K562 (cell line): ENCODE data around the gene ABCA13. TPM values are rescaled to one million over a fixed set of nuclear protein-coding genes. Genes with fewer than 3 reads are reported as not detected.

Source experiments
- ATAC-seq: fragments of 200-7000 bp; cut with Tn5 transposase; 3 replicates; pipeline ENCODE4 v1.9.1; 2020; ENCODE audit warnings: moderate library complexity
- BruUV-seq: library from RNA; stranded (reverse); fragments of 400-500 nt; replicated peaks from 2 replicates; lab custom pipeline; 2021; lab: Mats Ljungman, UMichigan
- CTCF ChIA-PET: fragments of 300-600 bp; formaldehyde crosslinking; extraction: SDS; loops from one replicate; lab custom pipeline; 2021; ENCODE audit warnings: low intra/inter-chr PET ratio; lab: Yijun Ruan, JAX
- POLR2A ChIA-PET: fragments of 300-600, 350-650 bp; sonication (Branson Sonifier 250); formaldehyde crosslinking; extraction: SDS; loops from one replicate; lab custom pipeline; 2021; ENCODE audit warnings: antibody characterized with exemption, inconsistent platforms; lab: Yijun Ruan, JAX
- DNase-seq, 4 experiments: peaks; one replicate each; pipeline versions ENCODE4 v3.0.0 to v3.0.0-alpha.2; 2011 to 2018; ENCODE audit warnings: low spot score in 3 of 4, mixed read lengths in 3 of 4; ENCODE audit errors: extremely low read depth in 1 of 4
- FAIRE-seq: peaks from 2 replicates; lab custom pipeline; 2011; peaks lifted over from hg19 to GRCh38; lab: Jason Lieb, UNC
- H2AFZ ChIP-seq: 2 replicates; pipeline ENCODE4 v1.6.0; 2011; ENCODE audit warnings: low read depth, low read length, control low read depth, inconsistent platforms
- H3K27ac ChIP-seq: fragments of 200-600 bp; 3 replicates; pipeline ENCODE4 v1.8.0; 2011; ENCODE audit warnings: low read depth, mild to moderate bottlenecking, control low read depth, inconsistent platforms, low read length, moderate library complexity, mixed read lengths; ENCODE audit errors: extremely low read depth
- H3K27me3 ChIP-seq, 2 experiments: fragments of 300-600 bp in 1 of 2; 2 replicates in 1 of 2; 3 replicates in 1 of 2; pipeline versions ENCODE4 v1.6.0 to v1.8.0; 2011; ENCODE audit warnings: inconsistent platforms in 2 of 2, low read length in 2 of 2, mild to moderate bottlenecking in 1 of 2, mixed read lengths in 1 of 2, moderate library complexity in 1 of 2; ENCODE audit not compliant: control insufficient read depth in 2 of 2, insufficient read depth in 2 of 2
- H3K36me3 ChIP-seq: fragments of 300-600 bp; 3 replicates; pipeline ENCODE4 v1.8.0; 2011; ENCODE audit warnings: mild to moderate bottlenecking, low read length, inconsistent platforms; ENCODE audit not compliant: control insufficient read depth, insufficient read depth
- H3K4me1 ChIP-seq, 2 experiments: fragments of 200-600 bp in 1 of 2; replicated peaks in 1 of 2; 2 replicates in 1 of 2; 3 replicates in 1 of 2; pipeline versions ENCODE4 v1.5.1 to v1.8.0; 2011; ENCODE audit warnings: inconsistent platforms in 2 of 2, low read length in 2 of 2, mild to moderate bottlenecking in 1 of 2, mixed read lengths in 1 of 2, moderate library complexity in 1 of 2; ENCODE audit not compliant: control insufficient read depth in 2 of 2, insufficient read depth in 2 of 2
- H3K4me2 ChIP-seq: 2 replicates; pipeline ENCODE4 v1.6.1; 2011; ENCODE audit warnings: low read length, control low read depth, inconsistent platforms, mixed read lengths; ENCODE audit not compliant: insufficient read depth
- H3K4me3 ChIP-seq: fragments of 200-600 bp; sonication (generic), shearing (Covaris generic); 2 replicates; pipeline ENCODE4 v1.5.1; 2016; ENCODE audit warnings: control low read depth, inconsistent platforms
- H3K79me2 ChIP-seq: fragments of 200-600 bp; 3 replicates; pipeline ENCODE4 v1.8.0; 2011; ENCODE audit warnings: low read length, inconsistent platforms; ENCODE audit not compliant: control insufficient read depth, insufficient read depth
- H3K9ac ChIP-seq, 2 experiments: 2 replicates each; pipeline versions ENCODE4 v1.6.0 to v1.6.1; 2011; ENCODE audit warnings: low read depth in 2 of 2, low read length in 2 of 2, control low read depth in 1 of 2, inconsistent platforms in 1 of 2, mild to moderate bottlenecking in 1 of 2, mixed read lengths in 1 of 2; ENCODE audit not compliant: insufficient read depth in 1 of 2
- H3K9me1 ChIP-seq: one replicate; pipeline ENCODE4 v1.6.0; 2011; ENCODE audit warnings: inconsistent platforms, mild to moderate bottlenecking, low read length, moderate library complexity; ENCODE audit not compliant: control insufficient read depth, insufficient read depth
- H3K9me3 ChIP-seq: replicated peaks from 2 replicates; pipeline ENCODE4 v1.5.1; 2011; ENCODE audit warnings: low read depth, low read length, inconsistent platforms; ENCODE audit not compliant: control insufficient read depth, insufficient read depth
- H4K20me1 ChIP-seq: replicated peaks from 2 replicates; pipeline ENCODE4 v1.6.1; 2011; ENCODE audit warnings: low read length, inconsistent platforms, mixed read lengths; ENCODE audit not compliant: control insufficient read depth, insufficient read depth
- MTF1 ChIP-seq: fragments of 250-450 bp; sonication (Bioruptor Pico); IDR thresholded peaks from 2 replicates; pipeline ENCODE4 v1.9.0; 2021; ENCODE audit warnings: moderate library complexity, mild to moderate bottlenecking, inconsistent platforms, borderline replicate concordance
- NFYB ChIP-seq: IDR thresholded peaks from 2 replicates; pipeline ENCODE4 v1.6.1; 2011; ENCODE audit warnings: mild to moderate bottlenecking, moderate library complexity; ENCODE audit not compliant: insufficient read length; ENCODE audit errors: extremely low read depth
- WGBS: fragments of 100-300 bp; shearing (Covaris generic); methylation state at CpG from one replicate; pipeline ENCODE4 v1.1.6; 2016; ENCODE audit warnings: low coverage, mixed read lengths; ENCODE audit not compliant: insufficient coverage; ENCODE audit errors: missing lambda C conversion rate; 5-methylcytosine and 5-hydroxymethylcytosine counted together
- in situ Hi-C: fragments of 300-500 bp; cut with MboI; formaldehyde crosslinking; loops from 4 replicates; pipeline ENCODE4 v1.15.0; 2018; ENCODE audit warnings: inconsistent platforms, mixed read lengths
- intact Hi-C: fragments of 100-400 bp; cut with micrococcal nuclease; formaldehyde crosslinking; loops from 2 replicates; pipeline ENCODE4 v1.14.2; 2022
- polyA plus RNA-seq, 8 experiments: library from polyadenylated mRNA; depleted of rRNA in 4 of 8; stranded (reverse) in 5 of 8; unstranded in 3 of 8; fragments of >200 nt; fragmentation: Nextera tagmentation in 2 of 8; fragmentation: Illumina TruSeq in 1 of 8; extraction: Ambion mirVana in 2 of 8; extraction: Trizol in 1 of 8; gene quantifications; 2 replicates each; pipeline versions ENCODE4 v1.2.1 to v1.2.3, GENCODE V29; 2011 to 2014; ENCODE audit warnings: inconsistent platforms in 1 of 8, missing spikeins in 1 of 8
- total RNA-seq, 7 experiments: library from RNA; depleted of rRNA in 6 of 7; stranded (reverse); fragments of >200 nt in 6 of 7; fragmentation: Illumina TruSeq in 2 of 7; extraction: Trizol in 2 of 7; gene quantifications; 2 replicates each; pipeline versions ENCODE4 v1.2.1 to v1.2.3, GENCODE V29; 2011 to 2021; ENCODE audit warnings: low replicate concordance in 1 of 7
- TF ChIP-seq, protein P1 (sequence below), 2 experiments: IDR thresholded peaks in 1 of 2; conservative IDR thresholded peaks in 1 of 2; 2 replicates each; pipeline ENCODE4 v1.6.1; 2016; ENCODE audit warnings: low read depth in 2 of 2, mild to moderate bottlenecking in 1 of 2, missing compliant biosample characterization in 1 of 2, missing genetic modification characterization in 1 of 2, moderate library complexity in 1 of 2

The ABCA13 gene
- total and polyA plus RNA-seq, 9 of the 15 experiments (the other 6 are each of a cell fraction or from before 2014, with no cell fraction given), result 0.14 to 1.5 (median 0.38) TPM

- H2AFZ ChIP-seq, result no peak overlapping the region
- 0% methylated on average over 6 of the region's 6 CpGs for WGBS
- TF ChIP-seq MTF1 (CRISPR knock-in tag) (no peak), NFYB (no peak)
- TF ChIP-seq, protein P1, sequence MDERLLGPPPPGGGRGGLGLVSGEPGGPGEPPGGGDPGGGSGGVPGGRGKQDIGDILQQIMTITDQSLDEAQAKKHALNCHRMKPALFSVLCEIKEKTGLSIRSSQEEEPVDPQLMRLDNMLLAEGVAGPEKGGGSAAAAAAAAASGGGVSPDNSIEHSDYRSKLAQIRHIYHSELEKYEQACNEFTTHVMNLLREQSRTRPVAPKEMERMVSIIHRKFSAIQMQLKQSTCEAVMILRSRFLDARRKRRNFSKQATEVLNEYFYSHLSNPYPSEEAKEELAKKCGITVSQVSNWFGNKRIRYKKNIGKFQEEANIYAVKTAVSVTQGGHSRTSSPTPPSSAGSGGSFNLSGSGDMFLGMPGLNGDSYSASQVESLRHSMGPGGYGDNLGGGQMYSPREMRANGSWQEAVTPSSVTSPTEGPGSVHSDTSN (CRISPR knock-in tag; IDR thresholded peaks at IDR 0.05; ENCODE audit: low read depth), result no peak
- TF ChIP-seq, protein P1 (tag; conservative IDR thresholded peaks at IDR 0.05; ENCODE audit: low read depth), result no peak
These were observed 302.1 kb downstream of the ABCA13 start for GRCh38 chr7:48473205-48473865.

More at GRCh38 chr7:48473205-48473865, 302.1 kb downstream of the ABCA13 start:
- ChIA-PET CTCF (no interaction called here), POLR2A (interaction anchor here (0.7 to 1.8 kb wide), 2 partner anchors 13 to 61 kb away, joined by 3 to 4 read pairs; no protein-coding TSS in a partner anchor)
- H3K79me2 ChIP-seq, result no peaks in the 10 kb centered on the region
- no TSS peak for BruUV-seq
- H3K36me3 ChIP-seq, result no peaks in the 10 kb centered on the region
- FAIRE-seq (no peak), ATAC-seq (no peak), DNase-seq (peak in 1 of 4 experiments; percentile 20)
- H3K9me1 ChIP-seq, result no peaks in the 10 kb centered on the region
- no peak overlapping the region for H3K27ac ChIP-seq
- no peaks in the 10 kb centered on the region for H4K20me1 ChIP-seq
- H3K9me3 ChIP-seq, result 0 out of 2 replicates have a peak, but pooled peaks cover 1% of the 10 kb centered on the region
- H3K4me2 ChIP-seq, result no peak overlapping the region
- intact Hi-C loops, result no loop called here
- no peaks in the 10 kb centered on the region for H3K27me3 ChIP-seq
- H3K4me3 ChIP-seq, result no peak overlapping the region
- H3K9ac ChIP-seq, result no peak overlapping the region
- in situ Hi-C loops, result no loop called here
- H3K4me1 ChIP-seq, result no peaks in the 10 kb centered on the region
